GM18951 (cell line): ENCODE data around the gene RASSF5.
A peak's percentile ranks its signal among the peaks of the same experiment; 100 is the strongest.

Experiments used
- POLR2A ChIP-seq: IDR thresholded peaks from 4 replicates; pipeline ENCODE4 v1.6.1; 2011; ENCODE audit warnings: mild to moderate bottlenecking; ENCODE audit not compliant: insufficient read length, insufficient read depth; ENCODE audit errors: extremely low read depth
- in situ Hi-C: fragments of 300-500 bp; cut with MboI; formaldehyde crosslinking; loops from one replicate; pipeline ENCODE4 v1.12.0; 2022; ENCODE audit warnings: low sequenced_read_pairs, mixed read lengths, inconsistent platforms; ENCODE audit not compliant: unreplicated experiment

The RASSF5 gene

GRCh38 chr1:206581571-206581981, 74.2 kb downstream of the RASSF5 start:
- in situ Hi-C loops: loop anchor here (5.0 kb wide), 2 partner anchors 34 to 94 kb away; no protein-coding TSS in a partner anchor
- no peak for TF ChIP-seq POLR2A

- in situ Hi-C loops: loop anchor here (5.0 kb wide), 2 partner anchors 35 to 95 kb away; no protein-coding TSS in a partner anchor
- no peak for TF ChIP-seq POLR2A
Observed at GRCh38 chr1:206582537-206582936, 75.2 kb downstream of the RASSF5 start.

- no peak for TF ChIP-seq POLR2A
- in situ Hi-C loops: loop anchor here (5.0 kb wide), 2 partner anchors 36 to 96 kb away; no protein-coding TSS in a partner anchor
Observed at GRCh38 chr1:206582971-206583706, 75.8 kb downstream of the RASSF5 start.

DNA sequence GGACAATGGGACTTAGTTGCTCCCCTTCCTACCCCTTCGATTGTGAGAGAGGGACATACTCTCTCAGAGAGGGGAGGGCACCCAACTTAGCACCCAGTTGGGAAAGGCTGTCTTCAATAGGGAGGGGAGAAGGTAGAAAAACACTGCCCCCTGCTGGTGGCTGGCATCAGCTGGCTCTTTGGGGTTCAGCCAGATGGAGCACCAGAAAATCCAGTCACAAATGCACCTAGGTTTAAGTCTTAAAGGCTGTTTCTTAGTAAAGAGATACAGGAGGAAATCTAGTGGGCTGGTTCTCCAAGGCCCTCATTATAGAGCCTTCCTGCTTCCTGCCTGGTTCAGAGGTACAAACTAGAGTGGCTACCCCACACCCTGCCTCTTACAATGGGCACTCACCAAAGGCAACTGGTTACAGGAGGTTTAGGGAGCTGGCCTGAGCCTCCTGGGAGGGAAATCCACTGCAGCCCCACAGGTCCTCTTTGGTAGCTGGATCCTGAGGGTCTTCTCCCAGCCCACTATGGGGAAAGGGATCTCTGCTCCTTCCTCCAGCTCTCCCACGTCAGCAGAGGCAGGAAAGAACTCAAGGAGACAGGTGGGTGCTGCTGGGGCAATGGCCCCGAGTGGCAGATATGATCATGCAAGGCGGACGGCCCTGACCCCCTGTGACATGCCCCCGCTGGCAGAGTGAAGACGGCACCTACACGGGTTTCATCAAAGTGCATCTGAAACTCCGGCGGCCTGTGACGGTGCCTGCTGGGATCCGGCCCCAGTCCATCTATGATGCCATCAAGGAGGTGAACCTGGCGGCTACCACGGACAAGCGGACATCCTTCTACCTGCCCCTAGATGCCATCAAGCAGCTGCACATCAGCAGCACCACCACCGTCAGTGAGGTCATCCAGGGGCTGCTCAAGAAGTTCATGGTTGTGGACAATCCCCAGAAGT, 76.6 kb downstream of the RASSF5 start:
- no peak for TF ChIP-seq POLR2A
- in situ Hi-C loops: loop anchor here (5.0 kb wide), 2 partner anchors 37 to 97 kb away; no protein-coding TSS in a partner anchor

- in situ Hi-C loops: loop anchor here (5.0 kb wide), 2 partner anchors 37 to 97 kb away; no protein-coding TSS in a partner anchor
Observed at GRCh38 chr1:206584683-206585082, 77.4 kb downstream of the RASSF5 start.

GRCh38 chr1:206586501-206587445, 79.4 kb downstream of the RASSF5 start:
- in situ Hi-C loops: no loop called here

More at GRCh38 chr1:206584683-206585082, 77.4 kb downstream of the RASSF5 start:
- no peak for TF ChIP-seq POLR2A

GRCh38 chr1:206587904-206588303, 80.6 kb downstream of the RASSF5 start:
- in situ Hi-C loops: no loop called here
- no peak for TF ChIP-seq POLR2A

More at GRCh38 chr1:206586501-206587445, 79.4 kb downstream of the RASSF5 start:
- no peak for TF ChIP-seq POLR2A

DNA sequence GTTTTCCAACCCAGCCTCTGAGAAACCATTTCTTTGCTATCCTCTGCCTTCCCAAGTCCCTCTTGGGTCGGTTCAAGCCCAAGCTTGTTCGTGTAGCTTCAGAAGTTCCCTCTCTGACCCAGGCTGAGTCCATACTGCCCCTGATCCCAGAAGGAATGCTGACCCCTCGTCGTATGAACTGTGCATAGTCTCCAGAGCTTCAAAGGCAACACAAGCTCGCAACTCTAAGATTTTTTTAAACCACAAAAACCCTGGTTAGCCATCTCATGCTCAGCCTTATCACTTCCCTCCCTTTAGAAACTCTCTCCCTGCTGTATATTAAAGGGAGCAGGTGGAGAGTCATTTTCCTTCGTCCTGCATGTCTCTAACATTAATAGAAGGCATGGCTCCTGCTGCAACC, 81.2 kb downstream of the RASSF5 start:
- TF ChIP-seq POLR2A: no peak
- in situ Hi-C loops: no loop called here

DNA sequence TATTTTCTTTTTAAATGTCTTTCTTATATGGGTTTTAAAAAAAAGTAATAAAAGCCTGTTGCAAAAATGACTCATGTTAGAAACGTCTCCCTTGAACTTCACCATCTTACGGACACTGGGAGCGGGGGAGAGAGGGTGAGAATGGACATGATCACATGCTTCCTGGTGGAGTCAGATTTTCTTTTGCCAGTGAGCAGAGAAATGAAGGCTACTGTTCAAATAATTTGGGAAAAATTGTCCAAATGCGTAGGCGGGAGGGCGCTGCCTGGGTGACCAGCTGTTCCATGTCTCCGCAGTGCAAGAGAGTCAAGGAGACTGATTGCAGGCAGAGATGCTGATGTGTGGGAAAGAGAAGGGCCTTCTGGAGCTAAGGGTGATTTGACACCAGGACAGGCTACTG, 81.9 kb downstream of the RASSF5 start:
- no peak for TF ChIP-seq POLR2A
- in situ Hi-C loops: no loop called here

DNA sequence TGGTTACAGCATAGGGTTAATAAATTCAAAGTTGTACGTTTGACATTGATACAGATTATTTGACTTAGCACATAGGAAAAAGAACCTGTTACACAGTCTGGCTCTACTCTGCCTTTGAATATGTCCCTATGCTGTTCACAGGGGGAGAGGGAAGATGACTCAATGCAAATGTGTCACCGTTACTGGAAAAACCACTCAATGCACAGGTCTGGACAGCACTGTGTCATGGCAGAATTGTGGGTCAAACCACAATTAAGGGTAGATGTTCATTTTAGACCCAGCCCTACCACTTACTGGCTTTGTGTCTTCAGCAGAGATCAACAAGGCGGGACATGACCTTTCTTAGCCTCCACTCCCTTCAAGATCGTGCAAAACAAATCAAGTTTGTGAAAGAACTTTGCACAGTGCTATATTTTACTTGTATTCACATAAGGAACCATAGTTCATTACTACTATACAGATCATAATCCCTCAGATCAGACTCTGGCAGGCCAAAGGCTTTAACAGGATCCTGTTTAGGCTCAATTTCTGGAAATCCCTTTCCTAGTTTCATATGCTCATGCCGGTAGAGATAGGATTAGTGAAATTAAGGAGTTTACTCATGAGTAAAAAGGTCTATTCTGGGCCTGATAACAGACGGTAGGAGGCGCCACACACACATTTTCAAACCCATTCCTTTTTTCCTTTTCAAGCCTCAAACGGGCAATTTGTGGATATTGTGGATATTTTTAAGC, 82.9 kb downstream of the RASSF5 start:
- peak; percentile 16 for TF ChIP-seq POLR2A
- in situ Hi-C loops: no loop called here

DNA sequence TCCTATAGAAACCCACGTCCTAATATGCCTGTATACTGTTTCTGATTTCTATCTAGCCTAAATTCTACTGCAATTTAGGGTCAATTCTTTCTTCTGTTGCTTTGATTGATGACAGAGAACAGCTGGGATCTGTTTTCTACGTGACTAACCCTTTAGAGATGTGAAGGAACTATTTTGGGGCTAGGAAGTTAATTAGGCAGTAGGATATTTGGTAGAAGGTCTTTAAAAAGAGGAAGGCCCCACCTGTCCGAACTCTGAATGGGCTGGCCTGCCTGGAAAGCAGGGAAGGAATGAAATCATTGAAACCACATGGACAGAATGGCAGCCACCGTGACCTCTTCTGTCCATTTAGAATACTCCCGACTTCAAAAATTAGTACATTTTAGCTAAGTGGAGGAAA, 83.9 kb downstream of the RASSF5 start:
- TF ChIP-seq POLR2A: no peak
- in situ Hi-C loops: no loop called here

DNA sequence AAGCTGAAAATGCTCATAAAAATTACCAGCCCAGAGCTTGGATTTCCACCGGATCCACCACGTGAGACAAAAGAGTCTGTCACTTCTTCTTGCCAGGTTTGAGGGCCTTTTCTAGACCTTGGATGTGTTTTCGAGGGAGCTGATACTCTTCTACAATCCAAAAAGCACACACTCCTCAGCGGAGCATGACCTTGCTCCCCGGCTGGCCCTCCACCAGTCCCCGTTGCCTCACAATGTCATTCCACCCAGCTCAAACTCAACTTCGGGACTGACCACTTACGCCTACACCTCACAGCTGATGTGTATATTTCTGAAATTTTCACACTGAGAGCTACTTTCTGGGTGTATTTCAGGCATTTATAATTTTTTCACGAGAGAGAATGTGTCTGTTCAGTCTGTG, 84.4 kb downstream of the RASSF5 start:
- in situ Hi-C loops: no loop called here
- TF ChIP-seq POLR2A: no peak
